HEK293 (cell line): ENCODE data around the gene SERPINA1.

Experiments used
- CTCF ChIA-PET: fragments of 350-600 bp; formaldehyde crosslinking; extraction: SDS; loops from one replicate; lab custom pipeline; 2021; ENCODE audit warnings: antibody characterized with exemption; lab: Yijun Ruan, JAX
- POLR2A ChIA-PET: fragments of 300-600 bp; formaldehyde crosslinking; extraction: SDS; loops from one replicate; lab custom pipeline; 2020; ENCODE audit warnings: antibody characterized with exemption, inconsistent platforms; lab: Yijun Ruan, JAX
- H3K27ac ChIP-seq: fragments of 200-500 bp; sonication (Bioruptor generic); 2 replicates; pipeline ENCODE4 v1.5.1; 2014; ENCODE audit warnings: low read depth, low read length, control low read depth, inconsistent platforms; ENCODE audit errors: extremely low read depth
- H3K36me3 ChIP-seq, 2 experiments: fragments of 200-500 bp in 1 of 2; sonication (Bioruptor generic) in 1 of 2; 1 replicate in 1 of 2; 2 replicates in 1 of 2; pipeline ENCODE4 v1.5.1; 2014 to 2017; ENCODE audit warnings: inconsistent platforms in 2 of 2, low read length in 2 of 2; ENCODE audit not compliant: control insufficient read depth in 2 of 2, insufficient read depth in 1 of 2
- H3K4me1 ChIP-seq: fragments of 200-500 bp; sonication (Bioruptor generic); 2 replicates; pipeline ENCODE4 v1.5.1; 2014; ENCODE audit warnings: mild to moderate bottlenecking, low read length, inconsistent platforms; ENCODE audit not compliant: control insufficient read depth, insufficient read depth
- H3K4me3 ChIP-seq: 2 replicates; pipeline ENCODE4 v1.5.1; 2011; ENCODE audit warnings: low read depth, mild to moderate bottlenecking, control low read depth, low read length, moderate library complexity
- H3K9me3 ChIP-seq: fragments of 200-500 bp; sonication (Bioruptor generic); 2 replicates; pipeline ENCODE4 v1.5.1; 2014; ENCODE audit warnings: low read depth, low read length, inconsistent platforms; ENCODE audit not compliant: control insufficient read depth, insufficient read depth
- AEBP2 ChIP-seq: fragments of 450-650 bp; formaldehyde crosslinking; IDR thresholded peaks from 2 replicates; pipeline ENCODE4 v1.5.1; 2016; ENCODE audit warnings: missing biosample characterization, missing genetic modification characterization, borderline replicate concordance
- GLI2 ChIP-seq: fragments of 450-650 bp; formaldehyde crosslinking; IDR thresholded peaks from 2 replicates; pipeline ENCODE4; 2017; ENCODE audit warnings: missing biosample characterization, missing genetic modification characterization, low read depth, borderline replicate concordance
- KLF10 ChIP-seq: fragments of 450-650 bp; IDR thresholded peaks from 2 replicates; pipeline ENCODE4 v1.5.1; 2018; ENCODE audit warnings: missing biosample characterization, mild to moderate bottlenecking, missing genetic modification characterization
- MZF1 ChIP-seq: fragments of 450-650 bp; formaldehyde crosslinking; IDR thresholded peaks from 2 replicates; pipeline ENCODE4 v1.5.1; 2017; ENCODE audit warnings: missing biosample characterization, missing genetic modification characterization, borderline replicate concordance
- PATZ1 ChIP-seq: fragments of 450-650 bp; formaldehyde crosslinking; IDR thresholded peaks from 2 replicates; pipeline ENCODE4 v1.5.1; 2016; ENCODE audit warnings: missing biosample characterization, missing genetic modification characterization
- SALL2 ChIP-seq: fragments of 450-650 bp; formaldehyde crosslinking; IDR thresholded peaks from 2 replicates; pipeline ENCODE4 v1.5.0; 2017; ENCODE audit warnings: missing biosample characterization, mild to moderate bottlenecking, missing genetic modification characterization, borderline replicate concordance
- ZBTB11 ChIP-seq: fragments of 450-650 bp; formaldehyde crosslinking; conservative IDR thresholded peaks from 2 replicates; pipeline ENCODE4 v1.5.1; 2016; ENCODE audit warnings: low read depth, missing biosample characterization, missing genetic modification characterization
- ZBTB21 ChIP-seq: fragments of 450-650 bp; formaldehyde crosslinking; IDR thresholded peaks from 2 replicates; pipeline ENCODE4 v1.5.1; 2017; ENCODE audit warnings: missing biosample characterization, missing genetic modification characterization
- ZBTB44 ChIP-seq: fragments of 450-650 bp; IDR thresholded peaks from 2 replicates; pipeline ENCODE4 v1.5.1; 2018; ENCODE audit warnings: missing biosample characterization, mild to moderate bottlenecking, missing genetic modification characterization
- ZFP41 ChIP-seq: fragments of 450-650 bp; formaldehyde crosslinking; IDR thresholded peaks from 2 replicates; pipeline ENCODE4 v1.5.1; 2016; ENCODE audit warnings: missing biosample characterization, missing genetic modification characterization, borderline replicate concordance
- ZFP69B ChIP-seq: fragments of 450-650 bp; formaldehyde crosslinking; IDR thresholded peaks from 2 replicates; pipeline ENCODE4 v1.5.1; 2016; ENCODE audit warnings: missing biosample characterization, missing genetic modification characterization
- ZNF169 ChIP-seq: fragments of 450-650 bp; formaldehyde crosslinking; IDR thresholded peaks from 2 replicates; pipeline ENCODE4 v1.5.1; 2016; ENCODE audit warnings: missing biosample characterization, missing genetic modification characterization
- ZNF19 ChIP-seq: fragments of 450-650 bp; formaldehyde crosslinking; IDR thresholded peaks from 2 replicates; pipeline ENCODE4; 2016; ENCODE audit warnings: missing biosample characterization, missing genetic modification characterization, low read depth
- ZNF23 ChIP-seq: fragments of 450-650 bp; formaldehyde crosslinking; IDR thresholded peaks from 2 replicates; pipeline ENCODE4 v1.5.1; 2016; ENCODE audit warnings: missing biosample characterization, missing genetic modification characterization, borderline replicate concordance
- ZNF416 ChIP-seq: fragments of 450-650 bp; formaldehyde crosslinking; IDR thresholded peaks from 2 replicates; pipeline ENCODE4 v1.5.1; 2016; ENCODE audit warnings: missing biosample characterization, missing genetic modification characterization
- ZNF449 ChIP-seq: fragments of 450-650 bp; formaldehyde crosslinking; IDR thresholded peaks from 2 replicates; pipeline ENCODE4 v1.5.1; 2017; ENCODE audit warnings: missing biosample characterization, mild to moderate bottlenecking, missing genetic modification characterization, moderate library complexity
- ZNF548 ChIP-seq: fragments of 450-650 bp; formaldehyde crosslinking; IDR thresholded peaks from 2 replicates; pipeline ENCODE4 v1.5.1; 2016; ENCODE audit warnings: missing biosample characterization, missing genetic modification characterization
- ZNF585B ChIP-seq: fragments of 450-650 bp; formaldehyde crosslinking; IDR thresholded peaks from 2 replicates; pipeline ENCODE4 v1.5.1; 2016; ENCODE audit warnings: missing biosample characterization, missing genetic modification characterization
- ZNF777 ChIP-seq: fragments of 450-650 bp; formaldehyde crosslinking; IDR thresholded peaks from 2 replicates; pipeline ENCODE4 v1.5.1; 2017; ENCODE audit warnings: missing biosample characterization, missing genetic modification characterization, borderline replicate concordance
- ZSCAN16 ChIP-seq: fragments of 450-650 bp; formaldehyde crosslinking; IDR thresholded peaks from 2 replicates; pipeline ENCODE4 v1.5.1; 2016; ENCODE audit warnings: missing biosample characterization, missing genetic modification characterization

Gene SERPINA1

GRCh38 chr14:94388384-94389103 lies at the start of gene SERPINA1:
TSS of gene SERPINA1 (minus strand) at chr14:94388602. CDS start at chr14:94383237, 5,365 bp downstream.
- no peak within 1 kb of the TSS for H3K27ac ChIP-seq
- TF ChIP-seq GLI2: no peak
- TF ChIP-seq MZF1 (tag by site-specific recombination): no peak
- TF ChIP-seq ZNF548: no peak
- TF ChIP-seq ZNF23 (tag by site-specific recombination): no peak
- no peak for TF ChIP-seq ZNF777 (tag by site-specific recombination)
- TF ChIP-seq ZNF585B: no peak
- no peak for TF ChIP-seq KLF10
- TF ChIP-seq ZFP41: no peak
- TF ChIP-seq PATZ1 (tag by site-specific recombination): no peak
- no peak for TF ChIP-seq ZBTB11 (tag by site-specific recombination)
- no peak for TF ChIP-seq ZNF169 (tag by site-specific recombination)
- TF ChIP-seq ZNF19 (tag by site-specific recombination): no peak
- TF ChIP-seq ZNF449 (tag by site-specific recombination): no peak
- TF ChIP-seq SALL2 (tag by site-specific recombination): no peak
- TF ChIP-seq ZNF416 (tag by site-specific recombination): no peak
- no peak for TF ChIP-seq ZFP69B (tag by site-specific recombination)
- no peak for TF ChIP-seq ZSCAN16 (tag by site-specific recombination)
- no peak for TF ChIP-seq ZBTB21 (tag by site-specific recombination)
- TF ChIP-seq ZBTB44 (tag by site-specific recombination): no peak
- no peak for TF ChIP-seq AEBP2 (tag by site-specific recombination)
- no peaks in the 10 kb centered on the region for H3K4me1 ChIP-seq
- no peaks in the 10 kb centered on the region for H3K9me3 ChIP-seq
- no peaks in the 10 kb centered on the region for H3K36me3 ChIP-seq
- CTCF ChIA-PET: no interaction called here
- no peak within 1 kb of the TSS for H3K4me3 ChIP-seq
- POLR2A ChIA-PET: no interaction called here
